ENCODE data around the gene AAMDC. TPM values are rescaled to one million over a fixed set of nuclear protein-coding genes. Genes with fewer than 3 reads are reported as not detected.

The AAMDC gene
- total and polyA plus RNA-seq, 10 of the 15 experiments (the other 5 are each of a cell fraction or from before 2014, with no cell fraction given) = 3.7 to 38.3 (median 11.2) TPM

DNA sequence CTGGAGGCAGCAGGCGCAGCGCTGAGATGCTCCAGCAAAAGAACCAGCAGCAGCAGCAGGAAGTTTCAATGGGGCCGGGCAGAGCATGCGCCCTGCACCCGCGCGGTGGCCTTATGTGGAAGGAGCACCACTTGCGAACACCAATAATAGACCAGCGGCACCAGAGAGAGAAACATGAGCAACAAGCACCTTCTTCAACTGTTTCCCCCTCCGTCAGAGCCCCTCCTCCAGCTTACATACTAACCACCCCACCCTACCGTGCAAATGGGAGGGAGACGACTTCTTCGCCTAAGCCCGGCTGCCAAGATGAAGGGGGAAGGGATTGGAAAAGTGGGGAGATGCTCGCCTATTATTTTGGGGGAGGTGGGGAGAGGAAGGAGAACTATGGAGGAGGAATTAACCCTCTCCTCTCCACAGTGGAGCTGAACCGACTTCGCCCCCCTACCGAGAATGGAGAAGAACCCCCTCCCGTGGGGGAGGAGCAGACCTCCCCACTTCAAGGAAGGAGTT, 1.5 kb upstream of the AAMDC start:
- 2% methylated on average over 19 of the region's 19 CpGs for WGBS (ENCODE audit: insufficient coverage, insufficient replicate concordance, low lambda C conversion rate, missing lambda C conversion rate)
- no TSS peak for BruUV-seq (replicated peaks)
- Histone ChIP-seq H3K79me2 (ENCODE audit: control insufficient read depth, insufficient read depth, low read length) (peaks cover 60% of the 10 kb centered on the region), H3K27me3 (replicated peaks in 1 of 2; ENCODE audit: control insufficient read depth in 2 of 2, insufficient read depth in 2 of 2, low read length in 1 of 2) (no peaks in the 10 kb centered on the region), H3K4me3 (peak overlapping the region; percentile 97), H4K20me1 (ENCODE audit: control insufficient read depth, insufficient read depth) (no peaks in the 10 kb centered on the region), H3K4me1 (ENCODE audit: control insufficient read depth, insufficient read depth, low read length) (peaks cover 3% of the 10 kb centered on the region; the same call in 1 of the 2 replicates), H3K27ac (ENCODE audit: control insufficient read depth, insufficient read depth) (peak overlapping the region; percentile 89), H3K4me2 (ENCODE audit: control insufficient read depth, insufficient read depth) (peak overlapping the region; percentile 88), H3K9me3 (replicated peaks; ENCODE audit: control insufficient read depth, insufficient read depth, low read length) (peaks cover 5% of the 10 kb centered on the region), H3K36me3 (ENCODE audit: control insufficient read depth in 2 of 2, insufficient read depth in 2 of 2, low read length in 1 of 2) (no peaks in the 10 kb centered on the region), H2AFZ (ENCODE audit: control insufficient read depth, low read depth, low read length) (peak overlapping the region; percentile 86), H3K9ac (ENCODE audit: control insufficient read depth, insufficient read depth, low read length) (peak overlapping the region; percentile 94)
- in situ Hi-C loops (cut with MboI) = loop anchor here (5.0 kb wide), 1 partner anchor 173 kb away; the partner anchor contains the start of gene INTS4
- DNase-seq (ENCODE audit: low read depth, low spot score) (peak; percentile 72), ATAC-seq (peak; percentile 77), FAIRE-seq (peak; percentile 96)
- RAD21 ChIA-PET (ENCODE audit: unreplicated experiment) = interaction anchor here (0.6 to 2.4 kb wide), 3 partner anchors 113 to 175 kb away, joined by 3 to 10 read pairs (median 4); partner anchors contain the start of gene INTS4
- intact Hi-C loops (cut with micrococcal nuclease; ENCODE audit: unreplicated experiment) = loop anchor here (5.0 kb wide), 1 partner anchor 92 kb away; no protein-coding TSS in a partner anchor
- POLR2A ChIA-PET = interaction anchor here (1.4 to 1.9 kb wide), 2 partner anchors 10 to 175 kb away, joined by 5 read pairs; partner anchors contain the start of gene INTS4
- SMC1A ChIA-PET (ENCODE audit: uncharacterized antibody, unreplicated experiment) = interaction anchor here (1.5 kb wide), 1 partner anchor 176 kb away, joined by 6 read pairs; no protein-coding TSS in a partner anchor
- CTCF ChIA-PET = interaction anchor here (0.8 to 1.9 kb wide), 3 partner anchors 13 to 180 kb away, joined by 3 to 6 read pairs (median 4); partner anchors contain the start of gene INTS4
- TF ChIP-seq, protein P1, sequence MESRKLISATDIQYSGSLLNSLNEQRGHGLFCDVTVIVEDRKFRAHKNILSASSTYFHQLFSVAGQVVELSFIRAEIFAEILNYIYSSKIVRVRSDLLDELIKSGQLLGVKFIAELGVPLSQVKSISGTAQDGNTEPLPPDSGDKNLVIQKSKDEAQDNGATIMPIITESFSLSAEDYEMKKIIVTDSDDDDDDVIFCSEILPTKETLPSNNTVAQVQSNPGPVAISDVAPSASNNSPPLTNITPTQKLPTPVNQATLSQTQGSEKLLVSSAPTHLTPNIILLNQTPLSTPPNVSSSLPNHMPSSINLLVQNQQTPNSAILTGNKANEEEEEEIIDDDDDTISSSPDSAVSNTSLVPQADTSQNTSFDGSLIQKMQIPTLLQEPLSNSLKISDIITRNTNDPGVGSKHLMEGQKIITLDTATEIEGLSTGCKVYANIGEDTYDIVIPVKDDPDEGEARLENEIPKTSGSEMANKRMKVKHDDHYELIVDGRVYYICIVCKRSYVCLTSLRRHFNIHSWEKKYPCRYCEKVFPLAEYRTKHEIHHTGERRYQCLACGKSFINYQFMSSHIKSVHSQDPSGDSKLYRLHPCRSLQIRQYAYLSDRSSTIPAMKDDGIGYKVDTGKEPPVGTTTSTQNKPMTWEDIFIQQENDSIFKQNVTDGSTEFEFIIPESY (IDR thresholded peaks at IDR 0.05) = no peak
- TF ChIP-seq CREB1 (IDR thresholded peaks at IDR 0.05; ENCODE audit: low read depth) (peak; percentile 46; the same call in 1 of the 2 replicates), YY1 (IDR thresholded peaks at IDR 0.05; ENCODE audit: low read depth, low read length) (peak; percentile 6; the same call in 1 of the 2 replicates), DPF2 (IDR thresholded peaks at IDR 0.05) (no peak), POLR2A (IDR thresholded peaks at IDR 0.05; ENCODE audit: low read depth, low read length) (peak; percentile 80), MEF2B (IDR thresholded peaks at IDR 0.05; ENCODE audit: partially characterized antibody, poor library complexity, severe bottlenecking) (peak; percentile 17), NBN (IDR thresholded peaks at IDR 0.05) (peak; percentile 81; the same call in 1 of the 2 replicates), EZH2 (IDR thresholded peaks at IDR 0.05; ENCODE audit: borderline replicate concordance, control insufficient read depth, low read depth, low read length) (no peak), CHD2 (IDR thresholded peaks at IDR 0.05; ENCODE audit: borderline replicate concordance, low read depth, low read length) (no peak), SMC3 (IDR thresholded peaks at IDR 0.05; ENCODE audit: borderline replicate concordance, low read length) (no peak), POLR2AphosphoS5 (IDR thresholded peaks at IDR 0.05; ENCODE audit: low read length) (peak; percentile 78), NFYB (IDR thresholded peaks at IDR 0.05; ENCODE audit: insufficient read depth, low read depth, low read length) (0 out of 2 replicates have a peak, but pooled peaks have one; percentile 40)
- TF ChIP-seq, protein P2, sequence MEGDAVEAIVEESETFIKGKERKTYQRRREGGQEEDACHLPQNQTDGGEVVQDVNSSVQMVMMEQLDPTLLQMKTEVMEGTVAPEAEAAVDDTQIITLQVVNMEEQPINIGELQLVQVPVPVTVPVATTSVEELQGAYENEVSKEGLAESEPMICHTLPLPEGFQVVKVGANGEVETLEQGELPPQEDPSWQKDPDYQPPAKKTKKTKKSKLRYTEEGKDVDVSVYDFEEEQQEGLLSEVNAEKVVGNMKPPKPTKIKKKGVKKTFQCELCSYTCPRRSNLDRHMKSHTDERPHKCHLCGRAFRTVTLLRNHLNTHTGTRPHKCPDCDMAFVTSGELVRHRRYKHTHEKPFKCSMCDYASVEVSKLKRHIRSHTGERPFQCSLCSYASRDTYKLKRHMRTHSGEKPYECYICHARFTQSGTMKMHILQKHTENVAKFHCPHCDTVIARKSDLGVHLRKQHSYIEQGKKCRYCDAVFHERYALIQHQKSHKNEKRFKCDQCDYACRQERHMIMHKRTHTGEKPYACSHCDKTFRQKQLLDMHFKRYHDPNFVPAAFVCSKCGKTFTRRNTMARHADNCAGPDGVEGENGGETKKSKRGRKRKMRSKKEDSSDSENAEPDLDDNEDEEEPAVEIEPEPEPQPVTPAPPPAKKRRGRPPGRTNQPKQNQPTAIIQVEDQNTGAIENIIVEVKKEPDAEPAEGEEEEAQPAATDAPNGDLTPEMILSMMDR (IDR thresholded peaks at IDR 0.05 in 2 of 3, conservative IDR thresholded peaks at IDR 0.05 in 1 of 3; ENCODE audit: control insufficient read depth in 2 of 3, extremely low read depth in 1 of 3, insufficient read depth in 1 of 3, low read depth in 3 of 3, low read length in 3 of 3) = peak in 1 of 3 experiments; percentile 2; a peak in 1 of 6 replicates
- TF ChIP-seq, protein P3, sequence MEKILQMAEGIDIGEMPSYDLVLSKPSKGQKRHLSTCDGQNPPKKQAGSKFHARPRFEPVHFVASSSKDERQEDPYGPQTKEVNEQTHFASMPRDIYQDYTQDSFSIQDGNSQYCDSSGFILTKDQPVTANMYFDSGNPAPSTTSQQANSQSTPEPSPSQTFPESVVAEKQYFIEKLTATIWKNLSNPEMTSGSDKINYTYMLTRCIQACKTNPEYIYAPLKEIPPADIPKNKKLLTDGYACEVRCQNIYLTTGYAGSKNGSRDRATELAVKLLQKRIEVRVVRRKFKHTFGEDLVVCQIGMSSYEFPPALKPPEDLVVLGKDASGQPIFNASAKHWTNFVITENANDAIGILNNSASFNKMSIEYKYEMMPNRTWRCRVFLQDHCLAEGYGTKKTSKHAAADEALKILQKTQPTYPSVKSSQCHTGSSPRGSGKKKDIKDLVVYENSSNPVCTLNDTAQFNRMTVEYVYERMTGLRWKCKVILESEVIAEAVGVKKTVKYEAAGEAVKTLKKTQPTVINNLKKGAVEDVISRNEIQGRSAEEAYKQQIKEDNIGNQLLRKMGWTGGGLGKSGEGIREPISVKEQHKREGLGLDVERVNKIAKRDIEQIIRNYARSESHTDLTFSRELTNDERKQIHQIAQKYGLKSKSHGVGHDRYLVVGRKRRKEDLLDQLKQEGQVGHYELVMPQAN (conservative IDR thresholded peaks at IDR 0.05) = peak; percentile 20; the same call in 1 of the 2 replicates
